GM10266 (cell line): Measurements from ENCODE around the gene ZNF407.

Experiments used
- DNase-seq: peaks from one replicate; pipeline ENCODE4 v3.0.0; 2012; ENCODE audit errors: extremely low spot score
- TF ChIP-seq, protein P1 (sequence below): IDR thresholded peaks from 2 replicates; pipeline ENCODE4 v1.5.1; 2012; ENCODE audit warnings: mild to moderate bottlenecking, low read depth; ENCODE audit not compliant: control insufficient read depth, insufficient read depth; ENCODE audit errors: missing control alignments

Gene ZNF407

DNA sequence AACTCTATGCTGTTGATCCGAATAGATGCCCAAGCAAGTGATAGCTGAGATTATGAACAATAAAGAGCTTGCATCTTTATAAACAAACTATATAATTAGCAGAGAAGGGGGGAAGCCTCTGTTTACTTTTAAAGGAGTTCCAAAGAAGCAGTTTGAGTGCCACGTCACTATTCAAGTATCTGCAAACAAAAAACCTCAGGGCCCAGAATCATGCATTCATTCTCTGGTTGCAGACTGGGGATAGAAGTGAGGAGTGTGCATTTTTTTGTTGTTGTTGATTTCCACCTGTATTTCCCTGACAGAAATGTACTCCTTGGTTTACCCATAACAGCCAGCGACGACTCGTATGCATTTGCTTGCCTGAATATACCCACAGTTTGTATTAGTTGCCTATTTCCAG, 347.0 kb downstream of the ZNF407 start:
- DNase-seq = no peak
- TF ChIP-seq, protein P1, sequence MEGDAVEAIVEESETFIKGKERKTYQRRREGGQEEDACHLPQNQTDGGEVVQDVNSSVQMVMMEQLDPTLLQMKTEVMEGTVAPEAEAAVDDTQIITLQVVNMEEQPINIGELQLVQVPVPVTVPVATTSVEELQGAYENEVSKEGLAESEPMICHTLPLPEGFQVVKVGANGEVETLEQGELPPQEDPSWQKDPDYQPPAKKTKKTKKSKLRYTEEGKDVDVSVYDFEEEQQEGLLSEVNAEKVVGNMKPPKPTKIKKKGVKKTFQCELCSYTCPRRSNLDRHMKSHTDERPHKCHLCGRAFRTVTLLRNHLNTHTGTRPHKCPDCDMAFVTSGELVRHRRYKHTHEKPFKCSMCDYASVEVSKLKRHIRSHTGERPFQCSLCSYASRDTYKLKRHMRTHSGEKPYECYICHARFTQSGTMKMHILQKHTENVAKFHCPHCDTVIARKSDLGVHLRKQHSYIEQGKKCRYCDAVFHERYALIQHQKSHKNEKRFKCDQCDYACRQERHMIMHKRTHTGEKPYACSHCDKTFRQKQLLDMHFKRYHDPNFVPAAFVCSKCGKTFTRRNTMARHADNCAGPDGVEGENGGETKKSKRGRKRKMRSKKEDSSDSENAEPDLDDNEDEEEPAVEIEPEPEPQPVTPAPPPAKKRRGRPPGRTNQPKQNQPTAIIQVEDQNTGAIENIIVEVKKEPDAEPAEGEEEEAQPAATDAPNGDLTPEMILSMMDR = no peak

DNA sequence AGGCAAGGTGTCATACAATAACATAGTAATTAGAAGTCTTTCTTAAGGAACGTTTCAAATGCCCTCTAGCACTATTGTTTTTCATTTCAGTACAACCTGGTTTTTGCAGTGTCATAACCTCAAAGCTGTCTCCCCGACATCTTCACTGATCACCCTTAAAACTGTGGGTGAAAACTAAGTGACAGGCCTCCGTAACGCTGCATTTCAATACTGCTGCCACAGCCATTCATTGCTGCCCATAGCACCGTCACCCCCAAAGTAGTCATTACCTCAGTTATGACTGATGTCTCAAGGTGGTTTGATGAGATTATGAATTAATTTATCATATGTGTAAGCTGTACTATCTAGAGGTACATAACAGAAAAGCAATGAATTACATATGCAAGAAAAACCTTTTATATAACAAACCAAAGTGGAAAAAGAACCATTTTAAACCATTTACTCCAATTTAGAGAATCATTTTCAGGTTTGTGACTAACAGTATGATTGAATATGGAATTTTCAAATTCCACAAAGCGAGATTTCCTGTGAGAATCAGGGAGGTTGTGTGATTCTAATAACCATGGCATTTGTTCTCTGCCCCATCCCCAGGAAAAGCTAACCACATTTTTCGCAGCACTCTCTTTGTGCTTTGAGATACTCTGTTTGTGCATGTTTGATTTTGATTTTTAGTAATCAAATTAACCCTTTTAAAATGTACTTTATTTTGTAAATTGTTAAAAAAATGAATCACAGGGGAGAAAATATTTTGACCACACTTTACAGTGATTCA, 348.3 kb downstream of the ZNF407 start:
- no peak for DNase-seq
- TF ChIP-seq, protein P1 = no peak

DNA sequence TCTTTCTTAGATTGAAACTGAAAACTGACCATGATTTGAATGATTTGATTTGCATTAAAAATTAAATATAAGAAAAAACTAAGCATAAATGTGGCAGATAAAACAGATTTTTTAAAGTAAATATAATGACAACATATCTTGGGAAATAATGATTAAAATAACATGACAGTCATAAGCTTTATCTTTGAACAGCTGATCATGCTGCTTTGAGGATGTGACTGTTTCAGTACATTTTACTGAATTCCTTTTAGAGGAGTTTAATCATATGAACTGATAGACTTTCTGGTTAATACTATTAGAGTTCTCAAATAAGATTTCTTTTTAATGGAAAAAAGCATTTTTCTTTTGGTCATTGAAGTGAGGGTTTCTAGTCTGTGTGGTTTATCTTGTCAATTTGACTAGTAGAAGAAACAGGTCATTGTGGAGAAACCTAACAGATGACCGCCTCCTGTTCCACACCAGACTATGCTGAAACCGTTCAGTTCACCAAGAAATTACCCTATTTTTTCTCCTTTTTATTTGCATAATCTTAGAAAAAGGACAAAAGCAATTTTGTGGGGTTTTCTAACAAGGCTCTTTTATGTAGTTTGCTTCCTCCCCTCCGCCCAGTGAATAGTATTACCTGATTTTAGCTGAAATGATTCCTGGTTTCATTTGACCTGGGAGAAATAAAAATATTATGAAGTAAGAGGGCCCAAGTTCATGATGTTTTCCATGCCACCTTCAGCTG, 349.1 kb downstream of the ZNF407 start:
- TF ChIP-seq, protein P1 = no peak
- DNase-seq = no peak

DNA sequence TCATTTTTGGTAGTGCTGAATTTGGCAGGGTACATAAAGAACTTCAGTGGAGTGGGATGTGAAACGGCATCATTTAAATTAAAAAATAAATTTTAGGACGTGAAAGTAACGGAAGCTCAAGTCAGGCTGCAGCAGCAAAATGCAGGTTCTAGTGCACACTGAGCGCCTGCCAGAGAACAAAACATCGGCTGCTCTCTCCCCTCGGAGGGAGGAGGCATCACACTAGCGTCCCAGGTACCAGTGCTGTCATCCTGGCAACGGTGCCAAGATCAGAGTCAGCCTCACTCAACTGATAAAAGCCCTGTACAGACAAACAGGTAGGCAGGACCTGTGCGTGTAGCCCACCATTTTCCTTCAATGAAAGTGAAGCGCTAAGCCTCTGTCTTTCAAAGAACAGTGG, 349.7 kb downstream of the ZNF407 start:
- TF ChIP-seq, protein P1 = no peak

DNA sequence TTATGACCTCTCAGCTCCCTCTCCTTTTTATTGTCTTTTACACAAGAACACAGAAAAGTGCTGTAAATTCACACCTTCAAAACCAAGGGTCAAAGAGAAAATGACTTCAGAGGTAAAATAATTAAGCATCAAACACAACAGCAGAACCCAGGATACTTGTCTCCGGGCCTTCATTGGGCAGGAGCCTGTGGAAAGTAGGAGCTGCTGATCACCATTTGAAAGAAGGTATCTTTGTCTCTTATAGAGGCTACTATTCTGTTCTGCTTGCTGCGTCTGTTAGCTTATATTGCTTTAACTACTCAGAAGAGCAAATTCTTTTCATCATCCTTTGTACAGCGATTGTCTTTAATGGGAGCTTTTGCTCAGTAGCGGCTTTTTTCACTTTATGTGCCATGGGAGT, 350.2 kb downstream of the ZNF407 start:
- DNase-seq = no peak
- TF ChIP-seq, protein P1 = no peak

More for the DNA sequence above, 349.7 kb downstream of the ZNF407 start:
- DNase-seq = no peak

DNA sequence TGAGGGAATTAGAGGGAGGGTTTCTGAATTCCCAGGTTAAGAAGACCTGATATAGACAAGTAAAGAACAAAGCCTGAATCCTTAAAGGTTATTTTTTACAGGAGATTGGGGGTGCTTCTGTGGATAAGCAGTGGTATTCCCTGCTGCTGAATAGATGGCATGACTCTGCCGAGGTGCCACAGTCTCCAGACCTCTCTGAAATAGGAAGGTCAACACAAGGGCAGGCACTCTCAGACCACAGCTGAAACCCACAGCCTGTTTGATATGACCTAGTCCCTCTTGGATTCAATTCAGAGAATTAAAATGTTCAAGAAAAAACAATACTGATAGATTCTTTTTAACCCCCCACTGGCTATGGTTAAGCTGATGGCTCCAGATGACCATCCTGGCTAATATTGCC, 351.9 kb downstream of the ZNF407 start:
- TF ChIP-seq, protein P1 = no peak
- DNase-seq = no peak

DNA sequence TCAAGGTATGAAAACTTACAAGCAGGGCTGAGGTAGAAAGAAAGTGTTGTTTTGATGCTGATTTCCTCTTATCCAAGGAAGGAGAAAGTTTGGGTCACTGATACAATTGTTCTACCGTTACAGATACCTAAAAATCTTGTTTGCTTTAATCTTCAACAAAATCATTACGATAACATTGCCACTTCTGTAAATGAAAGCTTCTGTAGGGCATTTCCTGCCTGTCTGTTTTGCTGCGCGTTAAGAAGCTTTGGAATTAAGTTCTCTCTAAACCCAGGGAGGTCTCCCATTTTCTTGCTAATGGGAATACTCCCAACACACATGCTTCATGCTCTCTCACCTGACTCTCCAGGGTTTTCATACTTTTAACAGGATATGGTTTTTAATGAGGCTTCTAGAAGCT, 352.8 kb downstream of the ZNF407 start:
- no peak for DNase-seq
- TF ChIP-seq, protein P1 = no peak
